Progenitor cell of endocrine pancreas (in vitro differentiated cells): ENCODE measurements around the gene PI4K2B. TPM values are rescaled to one million over a fixed set of nuclear protein-coding genes. Genes with fewer than 3 reads are reported as not detected.
"Not testable (repeated sequence)": the region's sequence is repeated elsewhere in the genome, so short reads cannot be mapped to it uniquely, and the experiment has no call there.

Experiments
- DNase-seq: peaks from one replicate; pipeline ENCODE4 v3.0.0; 2021; ENCODE audit warnings: low spot score; ENCODE audit not compliant: unreplicated experiment
- H3K27ac Mint-ChIP-seq: 2 replicates; pipeline ENCODE4 v1.8.0; 2021; ENCODE audit warnings: mild to moderate bottlenecking, moderate library complexity, mixed read lengths
- H3K27me3 Mint-ChIP-seq: 2 replicates; pipeline ENCODE4 v1.8.0; 2021; ENCODE audit warnings: mixed read lengths
- H3K36me3 Mint-ChIP-seq: 2 replicates; pipeline ENCODE4 v1.8.0; 2022; ENCODE audit warnings: mixed read lengths; ENCODE audit not compliant: insufficient read depth
- H3K4me1 Mint-ChIP-seq: 2 replicates; pipeline ENCODE4 v1.8.0; 2021; ENCODE audit warnings: low read depth, mixed read lengths
- H3K4me3 Mint-ChIP-seq: 2 replicates; pipeline ENCODE4 v1.8.0; 2021; ENCODE audit warnings: low read depth, mild to moderate bottlenecking, moderate library complexity, mixed read lengths
- H3K9me3 Mint-ChIP-seq: 2 replicates; pipeline ENCODE4 v1.8.0; 2021; ENCODE audit warnings: low read depth, mixed read lengths
- CTCF ChIP-seq: fragments of 200-600 bp; sonication (generic); IDR thresholded peaks from one replicate; pipeline ENCODE4 v1.5.0; 2021; ENCODE audit warnings: antibody characterized with exemption, mild to moderate bottlenecking; ENCODE audit not compliant: unreplicated experiment
- total RNA-seq: library from RNA; stranded (reverse); gene quantifications from 2 replicates; pipeline ENCODE4 v1.2.1, GENCODE V29; 2021

The PI4K2B gene
- total RNA-seq, 1 donor from 2014 or later: 13.9 TPM

DNA sequence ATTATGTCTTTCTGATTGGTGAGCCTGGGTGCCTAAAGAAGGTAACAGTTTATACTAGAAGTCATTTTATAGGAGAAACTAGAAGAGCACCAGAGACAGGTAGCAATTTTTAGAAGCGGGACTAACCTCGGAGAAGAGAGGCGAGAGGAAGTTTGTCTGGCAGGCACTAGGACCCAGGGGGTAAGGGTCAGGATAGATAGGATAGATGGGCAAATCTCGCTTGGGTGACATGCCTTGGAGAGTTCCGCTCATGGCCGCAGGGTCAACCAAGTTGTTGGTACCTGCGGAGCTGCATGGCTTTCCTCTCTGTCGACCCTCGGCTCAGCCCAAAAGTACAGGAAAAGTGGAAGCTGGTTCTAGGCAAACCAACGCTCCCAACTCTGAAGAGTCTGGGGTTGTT is 11.3 kb downstream of the PI4K2B start:
- no peak for DNase-seq
- no peak overlapping the region for H3K4me3 Mint-ChIP-seq
- H3K27ac Mint-ChIP-seq: no peak overlapping the region
- H3K9me3 Mint-ChIP-seq: peaks cover 24% of the 10 kb centered on the region
- peaks cover 7% of the 10 kb centered on the region for H3K4me1 Mint-ChIP-seq
- no peaks in the 10 kb centered on the region for H3K27me3 Mint-ChIP-seq
- peaks cover 24% of the 10 kb centered on the region for H3K36me3 Mint-ChIP-seq
- no peak for TF ChIP-seq CTCF

DNA sequence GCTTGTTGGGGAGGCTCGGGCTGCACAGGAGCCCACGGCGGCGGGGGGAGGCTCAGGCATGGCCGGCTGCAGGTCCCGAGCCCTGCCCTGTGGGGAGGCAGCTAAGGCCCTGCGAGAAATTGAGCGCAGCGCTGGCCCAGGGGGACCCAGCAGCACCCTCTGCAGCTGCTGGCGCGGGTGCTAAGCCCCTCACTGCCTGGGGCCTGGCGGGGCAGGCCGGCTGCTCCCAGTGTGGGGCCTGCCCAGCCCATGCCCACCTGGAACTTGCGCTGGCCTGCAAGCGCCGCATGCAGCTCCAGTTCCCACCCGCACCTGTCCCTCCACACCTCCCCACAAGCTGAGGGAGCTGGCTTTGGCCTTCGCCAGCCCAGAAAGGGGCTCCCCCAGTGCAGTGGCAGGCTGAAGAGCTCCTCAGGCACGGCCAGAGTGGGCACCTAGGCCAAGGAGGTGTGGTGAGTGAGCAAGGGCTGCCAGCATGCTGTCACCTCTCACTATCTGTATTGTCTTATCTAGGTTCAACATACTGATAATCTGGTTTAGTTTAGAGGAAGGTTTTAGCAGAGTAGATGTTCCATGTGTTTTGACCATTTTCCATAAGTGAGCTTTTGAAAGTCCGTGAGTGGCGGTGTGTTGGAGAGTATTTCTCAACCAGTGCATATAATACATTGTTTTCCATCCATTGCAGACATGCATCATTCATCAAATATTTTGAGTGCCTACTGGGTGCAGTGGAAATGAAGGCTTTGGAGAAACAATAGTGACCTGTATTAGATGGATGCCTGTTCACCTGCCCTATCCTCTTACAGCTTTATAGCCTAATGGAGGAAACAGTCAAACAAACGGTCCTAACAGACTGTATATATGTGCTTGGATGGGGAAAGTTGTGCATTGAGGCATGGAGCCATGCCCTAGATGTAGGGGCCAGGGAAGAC is 13.1 kb downstream of the PI4K2B start:
- H3K27me3 Mint-ChIP-seq: no peaks in the 10 kb centered on the region
- H3K4me1 Mint-ChIP-seq: no peaks in the 10 kb centered on the region
- TF ChIP-seq CTCF: no peak
- no peak for DNase-seq
- peaks cover 24% of the 10 kb centered on the region for H3K36me3 Mint-ChIP-seq
- peaks cover 24% of the 10 kb centered on the region for H3K9me3 Mint-ChIP-seq
- H3K4me3 Mint-ChIP-seq: no peak overlapping the region
- no peak overlapping the region for H3K27ac Mint-ChIP-seq

- not testable (repeated sequence) for H3K4me3 Mint-ChIP-seq, H3K4me1 Mint-ChIP-seq, H3K27ac Mint-ChIP-seq, DNase-seq, H3K27me3 Mint-ChIP-seq
- Mint-ChIP-seq H3K36me3 (peaks cover 19% of the 10 kb centered on the region), H3K9me3 (peaks cover 20% of the 10 kb centered on the region)
These were observed 15.0 kb downstream of the PI4K2B start for GRCh38 chr4:25248875-25249274.

DNA sequence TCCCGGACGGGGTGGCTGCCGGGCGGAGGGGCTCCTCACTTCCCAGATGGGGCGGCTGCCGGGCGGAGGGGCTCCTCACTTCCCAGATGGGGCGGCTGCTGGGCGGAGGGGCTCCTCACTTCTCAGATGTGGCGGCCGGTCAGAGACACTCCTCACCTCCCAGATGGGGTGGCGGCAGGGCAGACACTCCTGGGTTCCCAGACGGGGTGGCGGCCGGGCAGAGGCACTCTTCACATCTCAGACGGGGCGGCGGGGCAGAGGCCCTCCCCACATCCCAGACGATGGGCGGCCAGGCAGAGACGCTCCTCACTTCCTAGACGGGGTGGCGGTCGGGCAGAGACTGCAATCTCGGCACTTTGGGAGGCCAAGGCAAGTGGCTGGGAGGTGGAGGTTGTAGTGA is 15.7 kb downstream of the PI4K2B start:
- not testable (repeated sequence) for H3K4me1 Mint-ChIP-seq, H3K27ac Mint-ChIP-seq, H3K4me3 Mint-ChIP-seq, DNase-seq, H3K27me3 Mint-ChIP-seq
- Mint-ChIP-seq H3K36me3 (peaks cover 14% of the 10 kb centered on the region), H3K9me3 (peaks cover 15% of the 10 kb centered on the region)

GRCh38 chr4:25252230-25253070 is 18.6 kb downstream of the PI4K2B start:
- H3K36me3 Mint-ChIP-seq: peaks cover 13% of the 10 kb centered on the region
- no peak overlapping the region for H3K4me3 Mint-ChIP-seq
- peaks cover 8% of the 10 kb centered on the region for H3K4me1 Mint-ChIP-seq
- H3K27me3 Mint-ChIP-seq: no peaks in the 10 kb centered on the region
- H3K27ac Mint-ChIP-seq: no peak overlapping the region
- no peak for TF ChIP-seq CTCF
- no peak for DNase-seq
- H3K9me3 Mint-ChIP-seq: peaks cover 4% of the 10 kb centered on the region

- peaks cover 4% of the 10 kb centered on the region for H3K9me3 Mint-ChIP-seq
- no peaks in the 10 kb centered on the region for H3K27me3 Mint-ChIP-seq
- no peak overlapping the region for H3K27ac Mint-ChIP-seq
- peaks cover 12% of the 10 kb centered on the region for H3K36me3 Mint-ChIP-seq
- TF ChIP-seq CTCF: no peak
- DNase-seq: no peak
- H3K4me1 Mint-ChIP-seq: peaks cover 10% of the 10 kb centered on the region
- H3K4me3 Mint-ChIP-seq: no peak overlapping the region
These were observed 19.2 kb downstream of the PI4K2B start for GRCh38 chr4:25253071-25253445.

- not testable (repeated sequence) for H3K36me3 Mint-ChIP-seq, H3K27me3 Mint-ChIP-seq, H3K4me3 Mint-ChIP-seq
These were observed 20.0 kb downstream of the PI4K2B start for GRCh38 chr4:25253786-25254185.

More at GRCh38 chr4:25253786-25254185, 20.0 kb downstream of the PI4K2B start:
- peaks cover 11% of the 10 kb centered on the region for H3K4me1 Mint-ChIP-seq
- not testable (repeated sequence) for DNase-seq, H3K27ac Mint-ChIP-seq, H3K9me3 Mint-ChIP-seq
